Psoas muscle (tissue), 8 donors: ENCODE results near the gene NFRKB. TPM values are rescaled to one million over a fixed set of nuclear protein-coding genes. Genes with fewer than 3 reads are reported as not detected.

Experiments used
- ATAC-seq, 4 donors: fragments of 200-7000 bp; cut with Tn5 transposase; one replicate each; pipeline ENCODE4 v1.9.1; 2020; ENCODE audit warnings: moderate library complexity in 3 of 4, mild to moderate bottlenecking in 2 of 4
- DNase-seq, 2 donors: peaks; one replicate each; pipeline ENCODE4 v3.0.0-alpha.2; 2020
- H3K27ac ChIP-seq: fragments of 200-600 bp; one replicate; pipeline ENCODE4 v1.8.0; 2022
- H3K27me3 ChIP-seq, 3 donors: fragments of 200-600 bp in 1 of 3; one replicate each; pipeline versions ENCODE4 v1.6.1 to v1.8.0; 2013 to 2022; ENCODE audit warnings: low read length in 2 of 3, mild to moderate bottlenecking in 2 of 3, moderate library complexity in 1 of 3; ENCODE audit not compliant: insufficient read depth in 3 of 3
- H3K36me3 ChIP-seq, 2 donors: fragments of 200-600 bp in 1 of 2; one replicate each; pipeline versions ENCODE4 v1.6.1 to v1.8.0; 2013 to 2022; ENCODE audit warnings: low read depth in 1 of 2, mild to moderate bottlenecking in 1 of 2, moderate library complexity in 1 of 2; ENCODE audit not compliant: insufficient read depth in 1 of 2
- H3K4me1 ChIP-seq: fragments of 200-600 bp; one replicate; pipeline ENCODE4 v1.8.0; 2022
- H3K4me3 ChIP-seq: fragments of 200-600 bp; one replicate; pipeline ENCODE4 v1.8.0; 2022; ENCODE audit warnings: mild to moderate bottlenecking
- H3K9me3 ChIP-seq: fragments of 200-600 bp; one replicate; pipeline ENCODE4 v1.8.0; 2022
- WGBS, 3 donors: extraction: QIAGEN DNeasy Blood & Tissue Kit; methylation state at CpG; one replicate each; pipeline versions ENCODE4 v1.1.6 to v1.1.7; 2013; 5-methylcytosine and 5-hydroxymethylcytosine counted together
- intact Hi-C, 2 donors: fragments of 100-400 bp; cut with DNase I; formaldehyde crosslinking; loops; one replicate each; pipeline versions ENCODE4 v1.11.0 to v1.14.2; 2022
- polyA plus RNA-seq, 3 donors: library from polyadenylated mRNA; stranded (reverse); fragments of 200-250 nt; gene quantifications; one replicate each; pipeline ENCODE4 v1.2.3, GENCODE V29; 2013
- total RNA-seq, 4 donors: library from RNA; stranded (reverse); fragmentation: NEBNext Ultra II Directional in 2 of 4; extraction: Animal tissue kit (Norgen Biotek cat#: 25700) in 2 of 4; gene quantifications; one replicate each; pipeline versions ENCODE4 v1.2.1 to v1.2.4, GENCODE V29; 2021 to 2023
- TF ChIP-seq, protein P1 (sequence below): fragments of 200-600 bp; IDR thresholded peaks from one replicate; pipeline ENCODE4 v1.8.0; 2022; ENCODE audit warnings: antibody characterized with exemption
- donor health status: healthy with polysubstance abuse.
- donor health status: DM: no; HTN: no; CAD: no; lungs with moderate emphysema.
- donor health status: Bipolar disorder and iron deficiency.
- donor health status: healthy.
- donor health status: DM: yes; HTN: yes; CAD: no.
- donor health status: DM: no; HTN: no; CAD: no.
- donor health status: DM: no; HTN: no; CAD: no.
- donor health status: DM: yes; HTN: yes; CAD: no.

NFRKB gene
- total and polyA plus RNA-seq, 7 donors, result 7.4 to 18.3 (median 14.2) TPM

DNA sequence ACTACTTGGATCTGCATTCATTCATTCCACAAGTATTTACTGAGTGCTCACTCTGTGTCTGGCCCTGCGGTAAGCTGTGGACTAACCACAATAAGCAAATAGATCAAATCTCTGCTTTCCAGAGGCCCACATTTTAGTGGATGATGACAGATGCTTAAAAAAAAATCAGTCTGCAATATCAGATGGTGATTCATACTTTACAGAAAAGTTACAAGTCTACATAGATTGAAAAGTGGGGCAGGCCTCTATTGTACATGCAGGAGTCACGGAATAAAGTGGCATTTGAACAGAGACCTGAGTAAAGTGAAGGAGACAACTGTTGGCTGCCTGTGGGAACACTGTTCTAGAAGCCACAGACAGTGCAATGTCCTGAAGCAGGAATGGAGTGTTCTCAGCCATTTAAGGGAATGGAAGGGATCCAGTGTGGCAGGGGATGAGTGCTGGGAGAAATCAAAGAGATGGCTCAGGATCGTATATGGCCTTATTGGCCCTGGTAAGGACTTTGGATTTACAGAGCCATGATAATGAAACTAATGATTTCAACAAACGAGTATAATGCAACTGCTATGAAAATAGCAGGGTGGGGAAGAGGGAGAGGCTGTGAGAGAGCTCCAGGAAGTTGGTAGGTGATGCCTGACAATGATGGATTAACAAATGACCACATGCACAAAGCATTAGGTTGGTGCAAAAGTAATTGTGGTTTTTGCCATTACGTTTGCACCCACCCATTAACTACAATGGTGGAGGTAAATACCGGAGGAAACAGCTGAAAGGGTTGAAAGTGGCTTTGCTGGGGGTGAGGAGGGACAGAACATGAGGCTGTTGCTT, 48.7 kb downstream of the NFRKB start:
- ATAC-seq (no peak), DNase-seq (no peak)
- Histone ChIP-seq H3K4me1 (no peaks in the 10 kb centered on the region), H3K9me3 (no peaks in the 10 kb centered on the region), H3K27ac (no peak overlapping the region), H3K36me3 (no peaks in the 10 kb centered on the region), H3K27me3 (no peaks in the 10 kb centered on the region), H3K4me3 (no peak overlapping the region)
- TF ChIP-seq, protein P1, sequence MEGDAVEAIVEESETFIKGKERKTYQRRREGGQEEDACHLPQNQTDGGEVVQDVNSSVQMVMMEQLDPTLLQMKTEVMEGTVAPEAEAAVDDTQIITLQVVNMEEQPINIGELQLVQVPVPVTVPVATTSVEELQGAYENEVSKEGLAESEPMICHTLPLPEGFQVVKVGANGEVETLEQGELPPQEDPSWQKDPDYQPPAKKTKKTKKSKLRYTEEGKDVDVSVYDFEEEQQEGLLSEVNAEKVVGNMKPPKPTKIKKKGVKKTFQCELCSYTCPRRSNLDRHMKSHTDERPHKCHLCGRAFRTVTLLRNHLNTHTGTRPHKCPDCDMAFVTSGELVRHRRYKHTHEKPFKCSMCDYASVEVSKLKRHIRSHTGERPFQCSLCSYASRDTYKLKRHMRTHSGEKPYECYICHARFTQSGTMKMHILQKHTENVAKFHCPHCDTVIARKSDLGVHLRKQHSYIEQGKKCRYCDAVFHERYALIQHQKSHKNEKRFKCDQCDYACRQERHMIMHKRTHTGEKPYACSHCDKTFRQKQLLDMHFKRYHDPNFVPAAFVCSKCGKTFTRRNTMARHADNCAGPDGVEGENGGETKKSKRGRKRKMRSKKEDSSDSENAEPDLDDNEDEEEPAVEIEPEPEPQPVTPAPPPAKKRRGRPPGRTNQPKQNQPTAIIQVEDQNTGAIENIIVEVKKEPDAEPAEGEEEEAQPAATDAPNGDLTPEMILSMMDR, result no peak
- intact Hi-C loops, result no loop called here
- WGBS, 3 donors, result 67 to 71% (median 69%) methylated on average over 6 of the region's 6 CpGs

Other genes starting within 250 kb of the NFRKB start
- not detected for gene TMEM45B, start 79.7 kb downstream of the NFRKB start, total RNA-seq
- under 1 TPM in 2 of 3 donors, not detected in 1; 0.05 to 0.09 TPM for gene TMEM45B, start 79.7 kb downstream of the NFRKB start, polyA plus RNA-seq
- 1 to 10 TPM; 4.2 to 7.8 (median 5.9) TPM for gene PRDM10, start 107.3 kb upstream of the NFRKB start, total RNA-seq
- 1 to 10 TPM; 2.5 to 4.1 (median 2.9) TPM for gene PRDM10, start 107.3 kb upstream of the NFRKB start, polyA plus RNA-seq
- gene APLP2, start 174.3 kb upstream of the NFRKB start, total RNA-seq, result 10 to 100 TPM; 59.4 to 85.9 (median 65.3) TPM
- 10 to 100 TPM; 37.8 to 96.7 (median 73.8) TPM for gene APLP2, start 174.3 kb upstream of the NFRKB start, polyA plus RNA-seq